Measurements from ENCODE around the gene JPT2.

DNA sequence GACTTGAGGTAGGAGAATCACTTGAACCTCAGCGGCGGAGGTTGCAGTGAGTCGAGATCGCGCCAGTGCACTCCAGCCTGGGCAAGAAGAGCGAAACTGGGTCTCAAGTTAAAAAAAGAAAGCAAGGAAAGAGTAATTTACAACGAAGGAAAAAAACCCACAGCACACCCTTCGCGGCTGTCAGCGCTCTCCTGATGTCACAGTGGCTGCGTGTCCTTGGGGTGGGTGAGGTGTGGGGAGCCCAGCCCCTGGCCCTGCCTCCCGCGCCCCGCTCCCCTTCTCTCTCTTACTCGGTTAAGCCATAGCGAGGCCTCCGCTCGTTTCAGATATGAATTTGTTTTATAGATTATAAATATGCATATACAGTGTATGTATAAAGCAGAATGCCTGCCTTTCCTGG is 740 bp upstream of the JPT2 start:
- TF ChIP-seq, protein P1, sequence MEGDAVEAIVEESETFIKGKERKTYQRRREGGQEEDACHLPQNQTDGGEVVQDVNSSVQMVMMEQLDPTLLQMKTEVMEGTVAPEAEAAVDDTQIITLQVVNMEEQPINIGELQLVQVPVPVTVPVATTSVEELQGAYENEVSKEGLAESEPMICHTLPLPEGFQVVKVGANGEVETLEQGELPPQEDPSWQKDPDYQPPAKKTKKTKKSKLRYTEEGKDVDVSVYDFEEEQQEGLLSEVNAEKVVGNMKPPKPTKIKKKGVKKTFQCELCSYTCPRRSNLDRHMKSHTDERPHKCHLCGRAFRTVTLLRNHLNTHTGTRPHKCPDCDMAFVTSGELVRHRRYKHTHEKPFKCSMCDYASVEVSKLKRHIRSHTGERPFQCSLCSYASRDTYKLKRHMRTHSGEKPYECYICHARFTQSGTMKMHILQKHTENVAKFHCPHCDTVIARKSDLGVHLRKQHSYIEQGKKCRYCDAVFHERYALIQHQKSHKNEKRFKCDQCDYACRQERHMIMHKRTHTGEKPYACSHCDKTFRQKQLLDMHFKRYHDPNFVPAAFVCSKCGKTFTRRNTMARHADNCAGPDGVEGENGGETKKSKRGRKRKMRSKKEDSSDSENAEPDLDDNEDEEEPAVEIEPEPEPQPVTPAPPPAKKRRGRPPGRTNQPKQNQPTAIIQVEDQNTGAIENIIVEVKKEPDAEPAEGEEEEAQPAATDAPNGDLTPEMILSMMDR (IDR thresholded peaks at IDR 0.05): no peak
- TF ChIP-seq POLR2A (IDR thresholded peaks at IDR 0.05): no peak

Measured in adrenal gland (tissue), 5 donors.